Spleen (tissue), 11 donors: ENCODE measurements around the gene ENO2. TPM values are rescaled to one million over a fixed set of nuclear protein-coding genes. Genes with fewer than 3 reads are reported as not detected.

ENCODE experiments used
- DNase-seq: peaks from one replicate; pipeline ENCODE4 v3.0.0-alpha.2; 2020
- H3K27ac ChIP-seq, 8 donors: fragments of 200-600 bp; sonication (generic) in 7 of 8; 1 replicate in 4 of 8; 2 replicates in 4 of 8; pipeline versions ENCODE4 v1.5.0 to v1.8.0; 2016 to 2021; ENCODE audit warnings: inconsistent platforms in 4 of 8, mild to moderate bottlenecking in 4 of 8, moderate library complexity in 1 of 8
- H3K27me3 ChIP-seq, 7 donors: fragments of 200-600 bp; sonication (generic) in 6 of 7; replicated peaks in 1 of 7; 1 replicate in 4 of 7; 2 replicates in 3 of 7; pipeline versions ENCODE4 v1.5.0 to v1.8.0; 2016 to 2021; ENCODE audit warnings: inconsistent platforms in 3 of 7, mild to moderate bottlenecking in 1 of 7
- H3K36me3 ChIP-seq, 6 donors: fragments of 200-600 bp; sonication (generic) in 5 of 6; 1 replicate in 4 of 6; 2 replicates in 2 of 6; pipeline versions ENCODE4 v1.5.0 to v1.8.0; 2016 to 2021; ENCODE audit warnings: inconsistent platforms in 2 of 6
- H3K4me1 ChIP-seq, 6 donors: fragments of 200-600 bp; sonication (generic) in 5 of 6; 1 replicate in 3 of 6; 2 replicates in 3 of 6; pipeline versions ENCODE4 v1.5.0 to v1.8.0; 2016 to 2021; ENCODE audit warnings: inconsistent platforms in 3 of 6
- H3K4me3 ChIP-seq, 8 donors: fragments of 200-600 bp; sonication (generic) in 7 of 8; 1 replicate in 4 of 8; 2 replicates in 4 of 8; pipeline versions ENCODE4 v1.5.0 to v1.8.0; 2016 to 2021; ENCODE audit warnings: inconsistent platforms in 4 of 8, mild to moderate bottlenecking in 4 of 8, moderate library complexity in 2 of 8
- H3K9me3 ChIP-seq, 8 donors: fragments of 200-600 bp; sonication (generic) in 7 of 8; 1 replicate in 4 of 8; 2 replicates in 4 of 8; pipeline versions ENCODE4 v1.5.0 to v1.8.0; 2016 to 2021; ENCODE audit warnings: inconsistent platforms in 4 of 8
- CTCF ChIP-seq, 11 experiments: fragments of 200-600 bp in 7 of 11; fragments of 450-650 bp in 4 of 11; sonication (generic) in 4 of 11; IDR thresholded peaks in 8 of 11; conservative IDR thresholded peaks in 3 of 11; 1 replicate in 7 of 11; 2 replicates in 4 of 11; pipeline versions ENCODE4 v1.4.0 to v1.8.0; 2016 to 2021; ENCODE audit warnings: antibody characterized with exemption in 11 of 11, inconsistent platforms in 4 of 11, mild to moderate bottlenecking in 1 of 11
- POLR2A ChIP-seq, 3 donors: fragments of 450-650 bp; IDR thresholded peaks; one replicate each; pipeline ENCODE4 v1.5.1; 2017; ENCODE audit warnings: antibody characterized with exemption in 3 of 3, mild to moderate bottlenecking in 1 of 3
- POLR2AphosphoS5 ChIP-seq, 3 donors: sonication (generic); formaldehyde crosslinking; IDR thresholded peaks; one replicate each; pipeline ENCODE4 v1.5.1; 2017; ENCODE audit warnings: antibody characterized with exemption in 3 of 3
- WGBS, 5 donors: extraction: QIAGEN DNeasy Blood & Tissue Kit in 3 of 5; methylation state at CpG; one replicate each; pipeline versions ENCODE4 v1.1.5 to v1.1.7; 2013 to 2018; 5-methylcytosine and 5-hydroxymethylcytosine counted together
- intact Hi-C: fragments of 100-400 bp; cut with DNase I; formaldehyde crosslinking; loops from one replicate; pipeline ENCODE4 v1.15.0; 2023; ENCODE audit warnings: low total_unique reads
- polyA plus RNA-seq, 3 donors: library from polyadenylated mRNA; stranded (reverse); fragments of 200-250 nt; gene quantifications; one replicate each; pipeline ENCODE4 v1.2.1, GENCODE V29; 2013
- total RNA-seq, 7 donors: library from RNA; depleted of rRNA in 3 of 7; stranded (reverse); fragments of >200 nt in 3 of 7; fragmentation: NEBNext Ultra II Directional in 4 of 7; extraction: Animal tissue kit (Norgen Biotek cat#: 25700) in 4 of 7; gene quantifications; one replicate each; pipeline versions ENCODE4 v1.1.0 to v1.2.1, GENCODE V29; 2016 to 2021
- donor health status: healthy with polysubstance abuse.
- donor health status: DM: no; HTN: no; CAD: no; lungs with moderate emphysema.
- donor health status: DM: no; HTN: no; CAD: no.
- donor health status: Bipolar disorder and iron deficiency.
- donor health status: healthy.
- donor health status: DM: no; HTN: no; CAD: no.
- donor health status: DM: yes; HTN: yes; CAD: no.

Gene ENO2
- total and polyA plus RNA-seq, 10 donors = 7.6 to 41.3 (median 26.5) TPM

GRCh38 chr12:6957151-6957701 is 42.8 kb downstream of the ENO2 start:
- H3K36me3 ChIP-seq = peaks cover 0 to 90% (median 57%) of the 10 kb centered on the region in 6 donors
- H3K9me3 ChIP-seq = no peaks in the 10 kb centered on the region
- peak; percentile 82 for DNase-seq
- H3K4me1 ChIP-seq = peaks cover 82 to 100% (median 94%) of the 10 kb centered on the region in 6 donors
- H3K4me3 ChIP-seq = peak overlapping the region in 2 of 8 donors; percentile 30 to 97
- intact Hi-C loops = no loop called here
- WGBS, 5 donors = 66 to 82% (median 72%) methylated on average over 19 to 20 of the region's 20 CpGs
- TF ChIP-seq CTCF (IDR thresholded peaks at IDR 0.05 in 8 of 11, conservative IDR thresholded peaks at IDR 0.05 in 3 of 11) (no peak), POLR2AphosphoS5 (IDR thresholded peaks at IDR 0.05) (peak; percentile 26 to 50 (median 31))
- H3K27ac ChIP-seq = peak overlapping the region; percentile 61 to 99 (median 96)
- no peaks in the 10 kb centered on the region for H3K27me3 ChIP-seq

GRCh38 chr12:6957741-6958608 is 43.6 kb downstream of the ENO2 start:
- H3K4me1 ChIP-seq = peaks cover 86 to 100% (median 100%) of the 10 kb centered on the region in 6 donors
- TF ChIP-seq POLR2AphosphoS5 (IDR thresholded peaks at IDR 0.05) = peak; percentile 17 to 62 (median 26)
- no peak for TF ChIP-seq POLR2A (IDR thresholded peaks at IDR 0.05)
- TF ChIP-seq CTCF (IDR thresholded peaks at IDR 0.05 in 8 of 11, conservative IDR thresholded peaks at IDR 0.05 in 3 of 11) = no peak
- intact Hi-C loops = no loop called here

GRCh38 chr12:6958609-6959057 is 44.3 kb downstream of the ENO2 start:
- peaks cover 0 to 76% (median 57%) of the 10 kb centered on the region in 6 donors for H3K36me3 ChIP-seq
- DNase-seq = no peak
- H3K4me1 ChIP-seq = peaks cover 86 to 100% (median 97%) of the 10 kb centered on the region in 6 donors
- TF ChIP-seq POLR2A (IDR thresholded peaks at IDR 0.05) (no peak), CTCF (IDR thresholded peaks at IDR 0.05 in 8 of 11, conservative IDR thresholded peaks at IDR 0.05 in 3 of 11) (no peak), POLR2AphosphoS5 (IDR thresholded peaks at IDR 0.05) (no peak)
- intact Hi-C loops = no loop called here
- no peaks in the 10 kb centered on the region for H3K27me3 ChIP-seq
- H3K27ac ChIP-seq = peak overlapping the region; percentile 61 to 99 (median 96)
- 6 to 30% (median 19%) methylated on average over 6 to 10 of the region's 10 CpGs for WGBS, 5 donors
- peak overlapping the region in 7 of 8 donors; percentile 14 to 97 (median 29) for H3K4me3 ChIP-seq
- H3K9me3 ChIP-seq = no peaks in the 10 kb centered on the region

More at GRCh38 chr12:6957741-6958608, 43.6 kb downstream of the ENO2 start:
- peaks cover 0 to 83% (median 57%) of the 10 kb centered on the region in 6 donors for H3K36me3 ChIP-seq
- 70 to 77% (median 73%) methylated on average over 26 to 28 of the region's 28 CpGs for WGBS, 5 donors
- H3K27ac ChIP-seq = peak overlapping the region; percentile 61 to 99 (median 96)
- H3K4me3 ChIP-seq = peak overlapping the region in 7 of 8 donors; percentile 14 to 97 (median 29)
- H3K9me3 ChIP-seq = no peaks in the 10 kb centered on the region
- DNase-seq = peak; percentile 82
- H3K27me3 ChIP-seq = no peaks in the 10 kb centered on the region
